ENCODE data around the gene TRIM52.

The TRIM52 gene

DNA sequence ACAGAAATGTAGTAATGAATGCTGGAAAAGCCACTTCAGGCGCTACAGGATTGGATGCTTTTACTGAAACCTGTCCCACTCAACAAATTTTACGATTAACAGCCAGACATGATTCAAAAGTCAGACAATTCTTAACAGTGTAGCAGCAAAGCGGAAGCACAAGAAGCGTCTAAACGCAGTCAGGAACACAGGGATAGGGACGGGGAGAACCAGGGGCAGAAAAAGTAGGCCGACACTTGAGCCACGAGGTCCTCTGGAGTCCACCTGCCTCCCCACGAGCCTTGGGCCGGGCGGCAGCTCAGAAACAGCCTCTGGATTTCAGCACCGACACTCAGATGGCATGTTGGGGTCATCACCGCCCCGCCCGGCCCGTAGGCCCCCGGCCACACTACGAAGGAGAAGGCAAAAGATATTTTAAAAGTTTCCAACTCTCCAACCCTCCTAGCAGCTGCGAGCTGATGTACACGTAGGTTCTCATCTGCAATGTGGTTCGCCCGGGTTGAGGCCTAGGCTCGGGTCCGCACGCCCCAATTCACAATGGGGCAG is 17.9 kb downstream of the TRIM52 start:
- TF ChIP-seq CTCF (IDR thresholded peaks at IDR 0.05; ENCODE audit: insufficient read depth, low read length, poor library complexity, severe bottlenecking): no peak
- no peak for TF ChIP-seq EZH2phosphoT487 (conservative IDR thresholded peaks at IDR 0.05; ENCODE audit: low read length)
- Histone ChIP-seq H3K27ac (ENCODE audit: low read depth, low read length) (peak overlapping the region; percentile 91), H2AFZ (ENCODE audit: low read depth, low read length, severe bottlenecking) (no peak overlapping the region), H3K27me3 (ENCODE audit: low read length) (no peaks in the 10 kb centered on the region), H3K4me3 (ENCODE audit: insufficient read depth, low read length, poor library complexity, severe bottlenecking) (peak overlapping the region; percentile 87), H4K20me1 (ENCODE audit: low read depth, low read length) (peaks cover 25% of the 10 kb centered on the region; the same call in 1 of the 2 replicates), H3K79me2 (ENCODE audit: insufficient read depth, low read length) (peaks cover 60% of the 10 kb centered on the region), H3F3A (ENCODE audit: insufficient read depth) (peaks cover 70% of the 10 kb centered on the region), H3K4me2 (ENCODE audit: low read depth, low read length, poor library complexity, severe bottlenecking) (peak overlapping the region; percentile 73), H3K9me3 (ENCODE audit: insufficient read depth, low read length) (no peaks in the 10 kb centered on the region), H3K9ac (ENCODE audit: low read length) (peak overlapping the region; percentile 95), H3K9me2 (replicated peaks; ENCODE audit: insufficient read depth, low read length) (no peaks in the 10 kb centered on the region), H3K36me3 (ENCODE audit: low read length) (peaks cover 33% of the 10 kb centered on the region)

DNA sequence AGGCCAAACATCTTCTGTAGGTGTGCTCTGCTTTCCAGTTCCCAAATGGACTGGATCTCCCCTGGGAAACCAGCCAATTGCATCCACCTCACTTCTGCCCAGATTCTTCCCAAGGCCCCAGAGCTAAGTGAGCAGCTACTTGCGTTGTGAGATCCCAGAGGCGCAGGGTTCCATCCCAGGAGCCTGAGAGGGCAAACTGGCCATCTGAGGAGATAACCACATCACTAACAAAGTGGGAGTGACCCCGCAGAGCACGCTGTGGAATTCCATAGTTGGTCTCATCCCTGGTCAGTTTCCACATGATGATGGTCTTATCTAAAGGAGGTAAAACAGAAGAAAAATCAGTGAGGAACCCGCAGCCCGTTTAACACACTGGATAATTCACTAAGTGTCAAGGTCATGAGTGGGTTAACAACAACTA is 18.9 kb downstream of the TRIM52 start:
- Histone ChIP-seq H3F3A (ENCODE audit: insufficient read depth) (peaks cover 81% of the 10 kb centered on the region), H3K27ac (ENCODE audit: low read depth, low read length) (peak overlapping the region; percentile 91), H3K9me3 (ENCODE audit: insufficient read depth, low read length) (no peaks in the 10 kb centered on the region), H3K4me3 (ENCODE audit: insufficient read depth, low read length, poor library complexity, severe bottlenecking) (peak overlapping the region; percentile 87), H4K20me1 (ENCODE audit: low read depth, low read length) (peaks cover 30% of the 10 kb centered on the region; the same call in 1 of the 2 replicates), H3K27me3 (ENCODE audit: low read length) (no peaks in the 10 kb centered on the region), H3K9me2 (replicated peaks; ENCODE audit: insufficient read depth, low read length) (no peaks in the 10 kb centered on the region), H3K36me3 (ENCODE audit: low read length) (peaks cover 44% of the 10 kb centered on the region), H3K9ac (ENCODE audit: low read length) (peak overlapping the region; percentile 95), H3K79me2 (ENCODE audit: insufficient read depth, low read length) (peaks cover 51% of the 10 kb centered on the region), H3K4me2 (ENCODE audit: low read depth, low read length, poor library complexity, severe bottlenecking) (peak overlapping the region; percentile 73), H2AFZ (ENCODE audit: low read depth, low read length, severe bottlenecking) (no peak overlapping the region)
- TF ChIP-seq CTCF (IDR thresholded peaks at IDR 0.05; ENCODE audit: insufficient read depth, low read length, poor library complexity, severe bottlenecking) (no peak), EZH2phosphoT487 (conservative IDR thresholded peaks at IDR 0.05; ENCODE audit: low read length) (no peak)

DNA sequence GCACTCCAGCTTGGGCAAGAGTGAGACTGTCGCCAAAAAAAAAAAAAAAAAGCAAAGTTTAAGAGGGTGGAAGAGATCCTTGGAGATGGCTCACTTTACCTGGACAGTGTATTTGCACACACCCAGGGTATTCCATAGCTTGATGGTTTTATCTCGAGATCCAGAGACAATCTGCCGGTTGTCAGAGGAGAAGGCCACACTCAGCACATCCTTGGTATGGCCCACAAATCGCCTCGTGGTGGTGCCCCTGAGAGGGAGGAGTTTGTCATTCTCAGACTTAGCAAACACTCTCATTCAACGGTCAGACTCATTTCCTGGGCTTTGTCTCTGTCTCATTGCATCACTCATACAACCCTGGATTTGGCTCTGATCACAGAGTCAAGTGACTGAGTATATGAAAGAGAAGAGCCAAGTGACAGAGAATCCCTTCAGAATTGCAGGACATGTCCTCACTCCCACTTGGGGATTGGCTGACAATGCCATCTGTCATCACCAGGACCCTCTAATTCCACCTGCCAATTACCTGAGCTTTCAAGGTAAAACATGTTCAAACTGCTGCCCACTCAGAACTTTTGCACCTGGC is 19.5 kb downstream of the TRIM52 start:
- Histone ChIP-seq H3K27me3 (ENCODE audit: low read length) (no peaks in the 10 kb centered on the region), H2AFZ (ENCODE audit: low read depth, low read length, severe bottlenecking) (no peak overlapping the region), H3K9ac (ENCODE audit: low read length) (peak overlapping the region; percentile 95), H3K36me3 (ENCODE audit: low read length) (peaks cover 49% of the 10 kb centered on the region), H3K4me3 (ENCODE audit: insufficient read depth, low read length, poor library complexity, severe bottlenecking) (peak overlapping the region; percentile 87), H4K20me1 (ENCODE audit: low read depth, low read length) (peaks cover 30% of the 10 kb centered on the region; the same call in 1 of the 2 replicates), H3K27ac (ENCODE audit: low read depth, low read length) (peak overlapping the region; percentile 91), H3K9me3 (ENCODE audit: insufficient read depth, low read length) (no peaks in the 10 kb centered on the region), H3K9me2 (replicated peaks; ENCODE audit: insufficient read depth, low read length) (no peaks in the 10 kb centered on the region), H3F3A (ENCODE audit: insufficient read depth) (peaks cover 87% of the 10 kb centered on the region), H3K79me2 (ENCODE audit: insufficient read depth, low read length) (peaks cover 46% of the 10 kb centered on the region), H3K4me2 (ENCODE audit: low read depth, low read length, poor library complexity, severe bottlenecking) (peak overlapping the region; percentile 73)
- TF ChIP-seq CTCF (IDR thresholded peaks at IDR 0.05; ENCODE audit: insufficient read depth, low read length, poor library complexity, severe bottlenecking) (no peak), EZH2phosphoT487 (conservative IDR thresholded peaks at IDR 0.05; ENCODE audit: low read length) (no peak)
